HG02884 (cell line): ENCODE results near the gene CTRB1.
"Not testable (repeated sequence)": the region's sequence is repeated elsewhere in the genome, so short reads cannot be mapped to it uniquely, and the experiment has no call there.

Experiments used
- ATAC-seq: cut with Tn5 transposase; IDR thresholded peaks from one replicate; pipeline ENCODE4 v1.9.1; 2021; ENCODE audit warnings: mild to moderate bottlenecking, moderate library complexity; ENCODE audit not compliant: unreplicated experiment

CTRB1 gene

DNA sequence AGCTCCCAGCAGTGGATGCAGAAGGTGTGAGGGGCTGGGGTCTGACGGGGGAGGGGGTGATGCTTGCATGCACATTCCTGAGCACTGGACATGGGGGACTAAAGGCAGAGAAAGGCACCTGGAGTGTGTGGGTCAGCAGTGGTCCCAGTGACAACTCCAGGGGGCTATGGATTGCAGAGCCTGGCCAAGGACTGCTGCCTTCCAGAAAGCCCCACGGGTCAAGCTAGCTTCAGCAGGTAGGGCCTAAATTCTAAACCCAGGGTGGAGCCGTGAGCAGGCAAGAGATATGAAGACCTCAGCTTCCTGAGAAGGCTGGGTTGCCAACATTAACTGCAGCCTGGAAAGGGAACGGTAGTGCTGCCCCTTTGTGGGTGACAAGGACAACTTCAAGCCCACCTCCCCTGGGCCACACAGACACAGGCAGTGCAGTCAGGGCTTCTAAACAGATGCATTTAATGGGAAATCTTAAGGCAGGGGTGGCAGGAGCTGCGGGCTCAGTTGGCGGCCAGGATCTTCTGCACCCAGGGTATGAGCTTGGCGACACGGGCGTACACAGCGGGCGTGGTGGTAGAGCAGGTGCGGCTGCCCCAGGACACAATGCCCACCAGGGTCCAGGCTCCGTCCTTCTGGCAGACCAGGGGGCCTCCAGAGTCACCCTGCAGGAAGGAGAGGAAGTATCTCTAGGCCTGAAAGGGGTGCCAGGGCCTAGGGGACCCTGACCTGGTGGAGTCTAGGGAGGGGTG is 14.9 kb upstream of the CTRB1 start:
- no peak for ATAC-seq

DNA sequence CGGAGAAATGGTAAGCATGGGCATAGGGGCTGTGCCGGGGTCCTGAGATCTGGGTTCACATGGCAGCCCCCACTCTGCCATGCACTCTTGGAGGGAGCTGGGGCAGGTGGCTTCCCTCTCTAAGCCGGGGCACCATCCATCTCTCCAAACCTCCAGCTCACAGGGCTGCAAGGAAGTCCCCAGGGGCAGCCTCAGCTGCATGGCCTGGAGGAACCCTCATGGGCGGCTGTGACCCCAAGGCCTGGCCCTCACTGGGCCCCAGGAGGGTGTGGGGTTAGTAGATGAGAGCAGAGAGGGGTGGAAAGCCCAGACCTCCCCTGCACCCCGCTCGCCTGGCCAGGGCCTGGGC is 14.4 kb upstream of the CTRB1 start:
- no peak for ATAC-seq

DNA sequence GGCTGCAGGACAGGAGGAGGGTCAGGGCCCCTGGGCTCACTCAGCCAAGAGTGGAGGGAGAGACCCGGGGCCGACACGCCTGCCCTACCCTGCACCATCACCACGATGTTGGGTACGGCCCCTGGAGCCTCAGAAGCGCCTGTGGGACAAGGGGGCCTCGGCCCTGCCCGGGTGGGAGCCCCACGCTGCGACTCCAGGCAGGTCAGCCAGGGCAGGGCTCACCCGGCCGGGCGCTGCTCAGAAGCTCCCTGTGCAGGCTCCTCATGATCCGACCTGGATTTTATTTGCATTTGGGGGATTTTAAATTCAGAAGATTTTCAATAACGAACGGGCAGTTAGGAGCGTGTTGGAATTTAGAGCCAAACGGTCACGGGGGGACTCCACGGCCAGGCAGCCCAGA is 13.9 kb upstream of the CTRB1 start:
- not testable (repeated sequence) for ATAC-seq

DNA sequence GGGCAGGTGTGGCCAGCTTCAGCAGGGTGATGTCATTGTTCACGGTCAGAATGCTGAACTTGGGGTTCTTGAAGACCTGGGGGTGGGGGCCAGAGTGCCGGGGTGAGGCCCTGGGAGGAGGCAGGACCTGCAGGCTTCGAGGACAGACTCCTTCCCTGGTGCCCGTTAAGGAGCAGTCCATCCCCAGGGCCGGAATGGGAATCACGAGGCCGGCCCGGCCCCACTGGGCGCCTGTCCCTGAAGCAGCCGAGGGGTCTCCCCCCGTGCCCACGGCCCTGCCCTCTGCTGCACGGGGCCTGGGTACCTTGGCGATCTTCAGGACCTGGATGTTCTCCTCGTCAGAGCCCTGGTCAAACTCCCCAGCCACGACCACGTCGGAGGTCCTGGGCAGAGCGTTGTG is 13.3 kb upstream of the CTRB1 start:
- not testable (repeated sequence) for ATAC-seq

DNA sequence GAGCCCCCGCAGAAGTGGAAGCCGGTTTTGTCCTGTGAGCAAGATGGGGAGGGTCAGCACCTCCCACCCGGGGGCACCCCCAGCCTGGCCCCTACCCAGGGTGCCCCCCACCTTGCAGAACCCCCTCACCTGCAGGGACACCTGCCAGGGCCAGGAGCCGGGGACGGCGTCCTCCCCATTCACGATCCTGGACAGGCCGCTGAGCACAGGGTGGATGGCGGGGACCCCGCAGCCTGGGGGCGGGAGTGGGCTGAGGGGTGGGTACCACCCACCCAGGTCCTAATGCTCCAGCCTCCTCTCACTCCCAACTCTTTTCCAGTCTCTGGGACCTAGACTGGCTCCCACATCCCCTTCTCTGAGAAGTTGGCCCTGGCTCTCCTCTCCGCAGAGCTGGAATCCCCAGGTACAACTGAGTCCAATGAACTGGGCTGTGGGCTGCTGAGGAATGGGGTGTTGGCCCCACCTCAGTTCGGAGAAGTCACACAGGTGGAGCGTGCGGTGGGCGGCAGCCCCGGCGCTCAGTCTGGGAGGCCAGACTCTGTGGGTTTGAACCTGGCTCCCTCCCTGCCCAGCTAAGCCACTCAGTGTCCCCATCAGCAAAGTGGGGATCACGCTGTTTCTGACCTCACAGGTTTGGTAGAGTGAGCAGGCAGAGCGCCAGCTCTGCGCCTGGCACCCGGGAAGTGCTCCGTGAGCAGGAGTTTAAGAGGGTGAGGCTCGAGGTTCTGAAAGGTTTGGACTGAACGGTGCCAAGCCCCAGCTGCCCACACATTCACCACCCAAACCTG is 12.6 kb upstream of the CTRB1 start:
- ATAC-seq: peak; percentile 22

DNA sequence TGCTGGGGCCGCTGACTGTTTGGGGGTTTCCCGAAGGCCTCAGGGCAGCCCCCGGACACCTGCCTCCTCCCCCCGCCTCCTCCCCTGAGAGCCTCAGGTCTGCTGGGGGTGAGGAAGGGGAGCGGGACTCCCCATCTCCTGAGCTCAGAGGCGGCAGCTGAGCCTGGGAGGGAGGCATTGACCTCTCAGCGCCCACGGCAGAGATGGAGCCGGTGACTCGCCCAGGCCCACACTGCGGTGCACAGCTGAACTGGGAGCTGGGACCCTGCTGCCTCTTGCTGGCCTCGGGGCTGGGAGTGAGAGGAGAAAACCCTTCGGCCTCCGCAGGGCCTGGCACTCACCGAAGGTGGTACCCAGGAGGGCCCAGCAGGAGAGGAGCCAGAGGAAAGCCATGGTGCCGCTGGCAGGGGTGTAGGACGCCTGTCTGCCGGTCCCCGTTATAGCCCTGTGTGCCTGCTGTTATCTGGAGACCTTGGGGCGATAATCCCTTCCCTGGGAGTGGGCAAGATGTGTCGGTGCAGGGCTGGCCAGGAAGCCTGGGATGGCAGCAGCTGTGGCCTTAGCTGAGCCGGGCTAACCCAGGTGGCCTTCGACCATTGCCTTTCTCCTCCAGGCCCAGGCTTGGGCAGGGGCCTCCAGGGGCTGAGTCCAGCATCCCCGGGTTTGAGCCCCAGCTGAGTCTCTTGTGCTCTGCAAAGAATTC is 11.9 kb upstream of the CTRB1 start, which contains the start of gene CTRB2:
TSS of gene CTRB2 (minus strand) at position 413 of the 703 bp plus-strand sequence. CDS start at position 393, 20 bp downstream.
- ATAC-seq: peak; percentile 56

DNA sequence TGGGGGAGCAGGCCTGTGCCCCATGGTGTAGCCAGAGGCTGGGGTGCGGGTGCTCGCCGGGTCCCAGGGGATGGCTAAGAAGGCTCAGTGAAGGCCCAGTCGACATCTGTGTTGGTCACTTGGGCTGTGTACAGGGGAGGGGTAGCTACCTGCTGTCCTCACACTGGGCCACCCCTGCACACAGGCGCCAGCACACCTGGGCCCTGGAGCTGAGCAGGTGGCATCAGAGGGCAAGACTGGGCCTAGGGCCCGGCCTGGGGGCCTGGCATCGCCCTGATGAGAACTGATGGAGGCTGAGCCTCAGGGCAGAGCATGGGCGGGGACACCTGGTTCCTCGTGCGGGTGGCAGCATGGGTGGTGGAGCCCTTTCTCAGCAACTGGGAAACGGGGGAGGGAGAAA is 11.0 kb upstream of the CTRB1 start:
- no peak for ATAC-seq

DNA sequence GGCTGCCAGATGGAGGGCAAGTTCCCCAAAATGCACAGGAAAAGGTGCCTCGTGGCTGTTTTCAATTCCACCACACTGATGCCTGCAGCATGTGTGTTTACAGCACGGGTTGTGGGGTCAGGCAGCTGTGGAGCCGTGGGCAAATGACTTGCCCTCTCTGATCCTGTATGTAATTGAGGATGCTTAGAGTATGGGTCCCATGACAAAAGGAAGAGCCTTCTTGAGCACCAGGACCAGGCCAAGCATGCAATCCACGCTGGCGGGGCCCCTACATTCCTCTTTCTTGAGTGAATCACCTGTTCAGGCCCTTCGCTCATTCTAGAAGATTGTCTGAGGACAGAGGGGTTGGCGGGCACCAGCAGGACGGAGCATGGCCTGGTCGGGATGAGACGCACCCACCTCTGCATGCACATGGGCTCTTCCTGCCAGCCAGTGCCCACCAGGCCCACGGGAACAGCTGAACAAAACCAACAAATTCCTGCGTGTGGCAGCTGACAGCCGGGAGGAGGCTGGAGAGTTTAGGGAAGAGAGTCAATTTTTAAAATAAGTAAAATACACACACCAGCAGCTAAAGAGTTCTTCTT is 10.5 kb upstream of the CTRB1 start:
- no peak for ATAC-seq

DNA sequence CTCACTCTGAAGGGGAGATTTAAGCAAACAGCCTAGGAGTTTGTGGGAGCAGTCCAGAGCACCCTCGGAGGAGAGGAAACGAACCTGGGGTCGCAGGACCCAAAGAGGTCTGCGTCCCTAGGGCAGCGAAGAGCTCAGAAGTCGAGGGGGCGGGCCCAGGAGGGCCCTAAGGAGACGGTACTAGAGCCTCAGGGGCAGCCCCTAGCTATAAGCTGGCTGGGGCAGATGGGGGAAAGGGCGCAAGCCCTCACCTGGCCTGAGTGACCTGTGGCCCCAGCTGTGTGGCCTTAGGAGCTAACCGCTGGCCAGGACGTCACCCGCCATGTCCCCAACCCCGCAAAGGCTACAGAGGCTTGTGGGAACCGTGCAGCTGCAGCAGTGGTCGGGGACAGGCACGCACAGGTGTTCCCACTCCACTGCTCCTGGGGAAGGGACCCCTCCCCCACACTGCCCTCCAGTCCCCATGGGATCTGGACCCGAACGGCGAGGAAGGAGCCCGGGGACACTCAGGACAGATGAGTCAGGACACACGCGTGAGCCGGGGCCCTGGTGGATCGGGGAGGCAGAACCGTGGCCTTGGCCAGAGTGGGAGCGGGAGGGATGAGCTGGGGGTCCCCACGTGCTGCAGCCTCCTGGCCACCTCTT is 9.8 kb upstream of the CTRB1 start:
- no peak for ATAC-seq

DNA sequence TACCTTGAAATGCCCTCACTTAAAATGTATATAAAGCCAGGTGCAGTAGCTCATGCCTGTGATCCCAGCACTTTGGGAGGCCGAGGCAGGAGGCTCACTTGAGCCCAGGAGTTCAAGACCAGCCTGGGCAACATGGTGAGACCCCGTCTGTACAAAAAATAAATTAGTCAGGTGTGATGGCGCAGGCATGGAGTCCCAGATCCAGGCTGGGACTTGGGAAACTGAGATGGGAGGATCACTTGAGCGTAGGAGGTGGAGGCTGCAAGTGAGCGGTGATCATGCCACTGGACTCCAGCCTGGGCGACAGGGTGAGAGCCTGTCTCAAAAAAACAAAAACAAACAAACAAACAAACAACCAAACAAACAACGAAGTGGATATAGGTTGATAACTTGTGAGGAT is 9.3 kb upstream of the CTRB1 start:
- ATAC-seq: not testable (repeated sequence)

DNA sequence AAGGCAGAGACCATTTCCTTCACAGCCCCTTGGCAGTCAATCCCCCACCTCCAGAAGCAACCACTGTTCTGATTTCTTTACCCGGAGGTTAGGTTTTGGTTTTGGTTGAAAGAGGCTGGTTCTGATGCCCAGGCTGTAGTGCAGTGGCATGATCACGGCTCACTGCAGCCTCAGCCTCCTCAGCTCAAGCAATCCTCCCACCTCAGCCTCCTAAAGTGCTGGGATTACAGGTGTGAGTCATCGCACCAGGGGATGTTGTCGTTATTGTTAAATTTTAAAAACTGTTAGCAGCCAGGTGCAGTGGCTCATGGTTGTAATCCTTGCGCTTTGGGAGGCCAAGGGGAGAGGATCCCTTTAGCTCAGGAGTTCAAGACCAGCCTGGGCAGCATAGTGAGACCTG is 8.8 kb upstream of the CTRB1 start:
- ATAC-seq: no peak

DNA sequence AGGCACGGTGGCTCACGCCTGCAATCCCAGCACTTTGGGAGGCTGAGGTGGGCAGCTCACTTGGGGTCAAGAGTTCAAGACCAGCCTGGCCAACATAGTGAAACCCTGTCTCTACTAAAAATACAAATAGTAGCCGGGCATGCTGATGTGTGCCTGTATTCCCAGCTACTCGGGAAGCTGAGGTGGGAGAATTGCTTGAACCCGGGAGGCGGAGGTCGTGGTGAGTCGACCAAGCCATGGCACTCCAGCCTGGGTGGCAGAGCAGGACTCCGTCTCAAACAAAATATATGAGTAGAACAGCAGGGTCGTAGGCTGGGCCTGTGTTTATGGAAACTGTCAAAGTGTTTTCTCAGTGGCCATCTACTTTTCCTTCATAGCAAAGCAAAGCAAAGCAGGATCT is 7.5 kb upstream of the CTRB1 start:
- ATAC-seq: not testable (repeated sequence)

DNA sequence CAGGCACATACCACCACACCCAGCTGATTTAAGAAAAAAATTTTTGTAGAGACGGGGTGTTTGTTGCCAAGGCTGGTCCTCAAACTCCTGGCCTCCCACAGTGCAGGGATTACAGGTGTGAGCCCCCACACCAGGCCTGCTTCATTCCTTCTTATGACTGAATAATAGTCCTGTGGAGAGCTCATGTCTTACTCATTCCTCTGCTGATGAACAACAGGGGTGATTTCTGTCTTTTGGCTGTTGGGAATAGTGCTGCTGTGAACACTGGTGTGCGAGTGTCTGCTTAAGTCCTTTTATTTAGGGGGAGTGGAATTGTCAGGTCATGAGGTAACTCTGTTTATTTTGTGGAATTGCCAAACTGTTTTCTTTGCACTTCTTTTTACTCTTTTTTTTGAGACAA is 2.7 kb upstream of the CTRB1 start:
- no peak for ATAC-seq

DNA sequence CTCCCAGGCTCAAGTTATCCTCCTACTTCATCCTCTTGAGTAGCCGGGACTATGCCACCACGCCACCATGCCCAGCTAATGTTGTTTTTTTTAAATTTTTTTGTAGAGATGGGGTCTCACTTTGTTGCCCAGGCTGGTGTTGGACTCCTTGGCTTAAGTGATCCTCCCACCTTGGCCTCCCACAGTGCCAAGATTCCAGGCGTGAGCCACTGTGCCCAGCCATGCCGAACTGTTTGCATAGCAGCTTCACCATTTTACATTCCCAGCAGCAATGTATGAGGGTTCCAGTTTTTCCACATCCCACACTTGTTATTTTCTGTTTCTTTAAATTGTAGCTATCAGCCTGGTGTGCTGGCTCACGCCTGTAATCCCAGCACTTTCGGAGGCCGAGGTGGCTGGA is 2.2 kb upstream of the CTRB1 start:
- no peak for ATAC-seq

DNA sequence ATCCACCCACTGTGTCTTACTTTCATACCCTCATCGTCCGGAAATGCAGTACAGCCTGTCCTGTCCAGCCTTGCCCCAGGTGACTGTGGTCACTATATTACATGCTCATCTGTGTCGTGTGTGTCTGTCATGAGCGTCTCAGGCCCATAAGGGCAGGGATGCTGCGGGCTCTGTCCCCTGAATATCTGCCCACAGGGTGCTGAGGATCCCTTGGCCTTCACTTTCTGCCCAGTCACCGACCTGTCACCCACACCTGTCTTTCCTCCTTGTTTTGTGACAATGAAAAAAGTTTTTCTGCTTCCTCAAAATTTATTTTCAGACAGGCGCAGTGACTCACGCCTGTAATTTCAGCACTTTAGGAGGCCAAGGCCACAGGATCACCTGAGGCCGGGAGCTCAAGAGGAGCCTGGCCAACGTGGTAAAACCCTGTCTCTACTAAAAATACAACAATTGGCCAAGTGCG is 1.4 kb upstream of the CTRB1 start:
- no peak for ATAC-seq

DNA sequence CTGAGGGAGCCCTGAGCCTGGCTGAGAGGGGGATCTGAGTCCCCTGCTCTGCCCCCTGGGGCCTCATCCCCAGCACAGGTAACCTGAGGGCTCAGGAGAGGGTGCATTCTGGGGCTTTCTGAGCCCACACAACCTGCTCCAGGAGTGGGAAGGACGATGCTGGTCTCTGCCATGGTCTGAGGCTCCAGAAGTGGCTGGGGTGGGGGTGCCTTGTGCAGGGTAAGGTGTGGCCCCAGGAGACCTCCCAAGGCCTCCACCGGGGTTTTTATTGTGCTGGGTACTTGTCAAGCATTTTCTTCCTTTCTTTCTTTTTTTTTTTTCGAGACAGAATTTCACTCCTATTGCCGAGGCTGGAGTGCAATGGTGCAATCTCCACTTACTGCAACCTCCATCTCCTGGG is 300 bp downstream of the CTRB1 start:
- ATAC-seq: no peak

DNA sequence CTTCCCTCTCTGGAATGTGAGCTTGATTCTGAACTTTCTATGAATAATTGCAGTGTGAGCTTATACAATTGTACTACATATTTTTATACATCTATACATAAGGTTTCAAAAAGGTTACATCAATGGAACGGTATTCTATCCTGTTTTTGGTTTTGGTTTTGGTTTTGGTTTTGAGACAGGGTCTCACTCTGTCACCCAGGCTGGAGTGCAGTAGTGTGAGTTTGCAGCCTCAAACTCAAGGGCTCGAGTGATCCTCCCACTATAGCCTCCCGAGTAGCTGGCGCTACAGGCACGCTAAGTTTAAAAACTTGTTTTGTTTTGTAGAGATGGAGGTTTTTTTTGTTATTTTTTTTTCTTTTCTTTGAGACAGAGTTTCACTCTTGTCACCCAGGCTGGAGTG is 1.1 kb downstream of the CTRB1 start:
- no peak for ATAC-seq

DNA sequence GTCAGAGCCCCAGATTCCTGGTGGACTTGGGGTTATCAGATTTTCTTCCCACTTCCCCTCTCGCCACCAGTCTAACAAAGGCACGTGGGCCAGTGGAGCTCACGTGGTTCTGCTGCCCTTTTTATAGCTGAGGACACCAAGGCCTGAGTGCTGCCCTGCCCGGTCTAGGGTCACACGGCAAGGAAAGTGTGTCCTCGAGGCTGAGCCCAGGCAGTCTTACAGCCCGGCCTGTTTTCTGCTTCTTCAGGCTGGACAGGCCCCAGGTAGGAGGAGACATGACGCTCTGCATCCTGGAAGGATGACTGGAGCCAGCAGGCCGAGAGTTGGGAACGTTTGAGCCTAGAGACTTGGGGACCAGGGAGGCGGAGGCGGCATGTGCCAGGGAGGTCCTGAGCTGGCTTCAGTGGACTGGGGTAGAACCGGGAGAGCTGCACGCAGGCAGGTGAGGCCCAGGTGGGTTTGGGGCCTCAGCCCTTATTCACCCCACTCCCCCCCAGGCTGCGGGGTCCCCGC is 3.5 kb downstream of the CTRB1 start:
- no peak for ATAC-seq

DNA sequence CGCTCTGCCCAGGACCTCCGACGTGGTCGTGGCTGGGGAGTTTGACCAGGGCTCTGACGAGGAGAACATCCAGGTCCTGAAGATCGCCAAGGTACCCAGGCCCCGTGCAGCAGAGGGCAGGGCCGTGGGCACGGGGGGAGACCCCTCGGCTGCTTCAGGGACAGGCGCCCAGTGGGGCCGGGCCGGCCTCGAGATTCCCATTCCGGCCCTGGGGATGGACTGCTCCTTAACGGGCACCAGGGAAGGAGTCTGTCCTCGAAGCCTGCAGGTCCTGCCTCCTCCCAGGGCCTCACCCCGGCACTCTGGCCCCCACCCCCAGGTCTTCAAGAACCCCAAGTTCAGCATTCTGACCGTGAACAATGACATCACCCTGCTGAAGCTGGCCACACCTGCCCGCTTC is 4.3 kb downstream of the CTRB1 start:
- ATAC-seq: not testable (repeated sequence)

DNA sequence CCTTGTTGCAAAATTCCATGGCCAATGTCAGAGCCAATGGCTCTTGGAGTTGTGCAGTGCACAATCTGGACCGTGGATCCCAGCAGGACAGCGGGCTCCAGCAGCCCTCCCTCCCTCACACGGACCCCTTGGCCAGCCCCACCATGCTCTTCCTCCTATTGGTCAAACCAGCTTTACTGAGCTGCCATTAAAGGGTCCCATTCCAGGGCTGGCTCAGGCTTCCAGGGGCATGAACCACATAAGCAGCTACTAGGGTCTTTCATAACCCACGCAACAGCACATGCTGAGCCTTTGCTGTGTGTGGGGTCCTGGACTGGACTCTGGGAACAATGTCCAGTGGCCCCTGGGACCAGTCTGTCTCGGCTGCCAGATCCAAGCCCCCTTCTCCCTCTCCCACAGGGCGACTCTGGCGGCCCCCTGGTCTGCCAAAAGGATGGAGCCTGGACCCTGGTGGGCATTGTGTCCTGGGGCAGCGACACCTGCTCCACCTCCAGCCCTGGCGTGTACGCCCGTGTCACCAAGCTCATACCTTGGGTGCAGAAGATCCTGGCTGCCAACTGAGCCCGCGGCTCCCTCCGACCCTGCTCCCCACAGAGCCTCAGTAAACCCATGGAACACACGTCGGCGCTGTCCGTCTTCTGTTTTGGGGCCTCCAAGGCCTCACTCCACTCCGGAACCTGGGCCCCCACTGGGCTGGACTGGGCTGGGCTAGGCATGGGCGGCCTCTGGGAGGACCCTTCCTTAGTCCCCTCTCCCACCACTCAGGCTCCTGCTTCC is 5.7 kb downstream of the CTRB1 start:
- no peak for ATAC-seq
